Heart right ventricle (tissue), 16 donors: ENCODE measurements around the gene FBLN5. TPM values are rescaled to one million over a fixed set of nuclear protein-coding genes. Genes with fewer than 3 reads are reported as not detected.

Experiments used
- ATAC-seq, 8 donors: fragments of 200-7000 bp; cut with Tn5 transposase; one replicate each; pipeline ENCODE4 v1.9.1; 2020; ENCODE audit warnings: mild to moderate bottlenecking in 8 of 8, moderate library complexity in 8 of 8, moderate number of reproducible peaks in 1 of 8
- DNase-seq, 2 donors: peaks; one replicate each; pipeline ENCODE4 v3.0.0-alpha.2; 2020
- H3K27ac ChIP-seq, 10 donors: fragments of 200-600 bp; sonication (generic) in 2 of 10; one replicate each; pipeline versions ENCODE4 v1.5.0 to v1.8.0; 2020 to 2022; ENCODE audit warnings: mild to moderate bottlenecking in 3 of 10
- H3K27me3 ChIP-seq, 7 donors: fragments of 200-600 bp; one replicate each; pipeline ENCODE4 v1.8.0; 2021 to 2022; ENCODE audit warnings: mild to moderate bottlenecking in 2 of 7
- H3K36me3 ChIP-seq, 9 donors: fragments of 200-600 bp; sonication (generic) in 1 of 9; one replicate each; pipeline versions ENCODE4 v1.5.0 to v1.8.0; 2020 to 2022; ENCODE audit warnings: mild to moderate bottlenecking in 2 of 9
- H3K4me1 ChIP-seq, 9 donors: fragments of 200-600 bp; sonication (generic) in 1 of 9; one replicate each; pipeline versions ENCODE4 v1.5.0 to v1.8.0; 2020 to 2022; ENCODE audit warnings: mild to moderate bottlenecking in 4 of 9
- H3K4me3 ChIP-seq, 10 donors: fragments of 200-600 bp; sonication (generic) in 2 of 10; one replicate each; pipeline versions ENCODE4 v1.5.0 to v1.8.0; 2020 to 2022; ENCODE audit warnings: mild to moderate bottlenecking in 7 of 10, moderate library complexity in 2 of 10
- H3K9me3 ChIP-seq, 11 donors: fragments of 200-600 bp in 10 of 11; sonication (generic) in 2 of 11; one replicate each; pipeline versions ENCODE4 v1.5.0 to v1.8.0; 2013 to 2022; ENCODE audit warnings: mild to moderate bottlenecking in 2 of 11, control low read depth in 1 of 11, moderate library complexity in 1 of 11
- WGBS, 2 donors: extraction: QIAGEN DNeasy Blood & Tissue Kit; methylation state at CpG; one replicate each; pipeline ENCODE4 v1.1.7; 2013; ENCODE audit warnings: inconsistent platforms in 1 of 2; 5-methylcytosine and 5-hydroxymethylcytosine counted together
- intact Hi-C, 10 donors: fragments of 100-400 bp; cut with DNase I; formaldehyde crosslinking; loops; one replicate each; pipeline versions ENCODE4 v1.11.1 to v1.14.2; 2022
- polyA plus RNA-seq, 2 donors: library from polyadenylated mRNA; stranded (reverse); fragments of 200-250 nt; gene quantifications; one replicate each; pipeline ENCODE4 v1.2.3, GENCODE V29; 2013
- total RNA-seq, 10 donors: library from RNA; stranded (reverse); fragmentation: NEBNext Ultra II Directional in 3 of 10; extraction: Animal tissue kit (Norgen Biotek cat#: 25700) in 3 of 10; gene quantifications; one replicate each; pipeline versions ENCODE4 v1.2.1 to v1.2.4, GENCODE V29; 2021 to 2023
- TF ChIP-seq, protein P1 (sequence below), 9 donors: fragments of 200-600 bp; sonication (generic) in 2 of 9; IDR thresholded peaks; one replicate each; pipeline versions ENCODE4 v1.5.0 to v1.8.0; 2021 to 2022; ENCODE audit warnings: antibody characterized with exemption in 9 of 9, mild to moderate bottlenecking in 5 of 9, moderate library complexity in 1 of 9
- donor health status: Arrhythmogenic right ventricular cardiomyopathy.
- donor health status: ischemic (EF 13 %, LVEDD 7.1; RV severe dilation, severe dysfunction).
- donor health status: healthy with polysubstance abuse.
- donor health status: DM: no; HTN: yes; CAD: no.
- donor health status: DM: no; HTN: no; CAD: no.
- donor health status: ischemic (EF 25% LVEDD 6.9; RV normal size, moderate dysfunction).
- donor health status: ischemic (EF 25% LVEDD 5.7; RV mildly dilated, moderate dysfunction).
- donor health status: healthy.
- donor health status: DM: yes; HTN: yes; CAD: no.
- donor health status: Ischemic cardiomyopathy.
- donor health status: ischemic (EF 35%, LVEDD 5.7; RV mildly dilated, moderate dysfunction).
- donor health status: nonischemic (EF 11% LVEDD 7.7; RV severe dilation, severe dysfunction).
- donor health status: DM: yes; HTN: yes; CAD: no.
- donor health status: PGD.
- donor health status: ischemic (EF 29% LVEDD 5.4; RV normal size, mild dysfunction).
- donor health status: nonischemic (EF 23%, LVEDD 6.1; RV moderate dilation, normal function).

FBLN5 gene
- total and polyA plus RNA-seq, 12 donors, result 25.3 to 91.5 (median 41.7) TPM

DNA sequence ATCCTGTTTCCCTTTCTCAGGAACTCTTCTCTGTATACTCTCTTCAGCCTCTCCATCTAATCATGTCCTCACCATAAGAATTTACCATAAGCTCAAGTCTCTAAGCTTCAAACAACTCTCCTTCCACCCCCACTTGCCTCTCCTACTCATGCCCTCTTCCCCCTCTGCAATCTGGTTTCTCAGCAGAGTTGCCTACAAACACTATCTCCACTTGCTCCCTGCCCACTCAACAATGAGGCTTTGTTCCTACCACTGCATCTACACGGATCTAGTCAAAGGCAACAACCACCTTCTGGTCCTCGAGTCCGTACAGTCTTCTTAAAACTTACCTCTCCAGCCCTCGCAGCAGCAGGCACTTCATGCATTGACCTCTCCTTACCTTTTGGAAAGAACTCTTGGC, 17.2 kb upstream of the FBLN5 start:
- Histone ChIP-seq H3K4me1 (no peaks in the 10 kb centered on the region), H3K36me3 (peaks cover 0 to 35% (median 17%) of the 10 kb centered on the region in 9 donors), H3K27ac (no peak overlapping the region), H3K4me3 (no peak overlapping the region), H3K27me3 (peaks cover 0 to under 1% (median 0%) of the 10 kb centered on the region in 7 donors), H3K9me3 (no peaks in the 10 kb centered on the region)
- no peak for DNase-seq
- no peak for ATAC-seq
- TF ChIP-seq, protein P1, sequence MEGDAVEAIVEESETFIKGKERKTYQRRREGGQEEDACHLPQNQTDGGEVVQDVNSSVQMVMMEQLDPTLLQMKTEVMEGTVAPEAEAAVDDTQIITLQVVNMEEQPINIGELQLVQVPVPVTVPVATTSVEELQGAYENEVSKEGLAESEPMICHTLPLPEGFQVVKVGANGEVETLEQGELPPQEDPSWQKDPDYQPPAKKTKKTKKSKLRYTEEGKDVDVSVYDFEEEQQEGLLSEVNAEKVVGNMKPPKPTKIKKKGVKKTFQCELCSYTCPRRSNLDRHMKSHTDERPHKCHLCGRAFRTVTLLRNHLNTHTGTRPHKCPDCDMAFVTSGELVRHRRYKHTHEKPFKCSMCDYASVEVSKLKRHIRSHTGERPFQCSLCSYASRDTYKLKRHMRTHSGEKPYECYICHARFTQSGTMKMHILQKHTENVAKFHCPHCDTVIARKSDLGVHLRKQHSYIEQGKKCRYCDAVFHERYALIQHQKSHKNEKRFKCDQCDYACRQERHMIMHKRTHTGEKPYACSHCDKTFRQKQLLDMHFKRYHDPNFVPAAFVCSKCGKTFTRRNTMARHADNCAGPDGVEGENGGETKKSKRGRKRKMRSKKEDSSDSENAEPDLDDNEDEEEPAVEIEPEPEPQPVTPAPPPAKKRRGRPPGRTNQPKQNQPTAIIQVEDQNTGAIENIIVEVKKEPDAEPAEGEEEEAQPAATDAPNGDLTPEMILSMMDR (IDR thresholded peaks at IDR 0.05), result no peak
- intact Hi-C loops, result no loop called here
- WGBS, 2 donors, result 71 to 77% methylated on average over 4 of the region's 4 CpGs

DNA sequence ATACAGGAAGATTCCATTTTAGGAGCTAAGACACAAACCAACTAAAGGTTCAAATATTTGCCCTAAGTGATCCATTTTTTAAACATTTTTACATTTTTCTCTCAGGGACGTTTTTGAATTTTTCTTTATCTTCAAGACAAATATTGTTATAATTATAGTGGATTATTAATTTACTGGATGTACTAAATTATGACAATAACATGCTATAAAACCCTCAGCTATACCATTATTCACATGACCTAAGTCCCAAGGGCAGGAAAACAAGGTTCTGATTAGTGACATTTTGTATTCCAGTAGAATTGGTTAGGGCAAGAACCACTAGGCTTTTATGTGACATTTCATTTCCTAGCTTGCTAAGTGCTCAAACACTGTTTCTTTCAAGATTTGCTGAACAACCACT, 16.5 kb upstream of the FBLN5 start:
- ATAC-seq (no peak), DNase-seq (no peak)
- H3K4me3 ChIP-seq, result no peak overlapping the region
- WGBS, 2 donors, result 65 to 66% methylated on average over 1 of the region's 1 CpG
- peaks cover 0 to 4% (median 0%) of the 10 kb centered on the region in 7 donors for H3K27me3 ChIP-seq
- H3K9me3 ChIP-seq, result no peaks in the 10 kb centered on the region
- intact Hi-C loops, result no loop called here
- H3K4me1 ChIP-seq, result no peaks in the 10 kb centered on the region
- H3K36me3 ChIP-seq, result peaks cover 0 to 28% (median 15%) of the 10 kb centered on the region in 9 donors
- TF ChIP-seq, protein P1 (IDR thresholded peaks at IDR 0.05), result no peak
- no peak overlapping the region for H3K27ac ChIP-seq

DNA sequence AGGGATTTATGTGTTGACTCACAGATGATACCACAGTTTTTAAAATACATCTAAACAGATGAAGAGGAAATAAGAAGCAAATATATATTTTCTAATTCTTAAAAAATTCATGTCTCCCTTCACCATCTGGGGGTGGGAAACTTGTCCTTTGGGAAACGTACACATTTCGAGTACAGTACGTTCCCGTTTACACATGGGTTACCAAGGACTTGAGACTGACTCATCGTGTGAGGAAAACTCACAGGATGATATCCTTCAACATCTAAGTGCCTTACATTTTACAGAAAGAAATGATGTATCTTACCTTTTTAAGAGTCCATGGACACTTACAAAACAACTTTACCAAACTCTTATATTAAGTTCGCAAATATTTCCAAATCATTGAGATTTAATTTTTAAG, 16.0 kb upstream of the FBLN5 start:
- intact Hi-C loops, result no loop called here
- Histone ChIP-seq H3K27ac (no peak overlapping the region), H3K36me3 (peaks cover 0 to 22% (median 10%) of the 10 kb centered on the region in 9 donors), H3K9me3 (no peaks in the 10 kb centered on the region), H3K27me3 (peaks cover 0 to 4% (median 0%) of the 10 kb centered on the region in 7 donors), H3K4me3 (no peak overlapping the region), H3K4me1 (no peaks in the 10 kb centered on the region)
- peak in 2 of 8 donors; percentile 63 to 65 for ATAC-seq
- DNase-seq, result no peak
- 63 to 75% methylated on average over 6 of the region's 6 CpGs for WGBS, 2 donors
- TF ChIP-seq, protein P1 (IDR thresholded peaks at IDR 0.05), result no peak

DNA sequence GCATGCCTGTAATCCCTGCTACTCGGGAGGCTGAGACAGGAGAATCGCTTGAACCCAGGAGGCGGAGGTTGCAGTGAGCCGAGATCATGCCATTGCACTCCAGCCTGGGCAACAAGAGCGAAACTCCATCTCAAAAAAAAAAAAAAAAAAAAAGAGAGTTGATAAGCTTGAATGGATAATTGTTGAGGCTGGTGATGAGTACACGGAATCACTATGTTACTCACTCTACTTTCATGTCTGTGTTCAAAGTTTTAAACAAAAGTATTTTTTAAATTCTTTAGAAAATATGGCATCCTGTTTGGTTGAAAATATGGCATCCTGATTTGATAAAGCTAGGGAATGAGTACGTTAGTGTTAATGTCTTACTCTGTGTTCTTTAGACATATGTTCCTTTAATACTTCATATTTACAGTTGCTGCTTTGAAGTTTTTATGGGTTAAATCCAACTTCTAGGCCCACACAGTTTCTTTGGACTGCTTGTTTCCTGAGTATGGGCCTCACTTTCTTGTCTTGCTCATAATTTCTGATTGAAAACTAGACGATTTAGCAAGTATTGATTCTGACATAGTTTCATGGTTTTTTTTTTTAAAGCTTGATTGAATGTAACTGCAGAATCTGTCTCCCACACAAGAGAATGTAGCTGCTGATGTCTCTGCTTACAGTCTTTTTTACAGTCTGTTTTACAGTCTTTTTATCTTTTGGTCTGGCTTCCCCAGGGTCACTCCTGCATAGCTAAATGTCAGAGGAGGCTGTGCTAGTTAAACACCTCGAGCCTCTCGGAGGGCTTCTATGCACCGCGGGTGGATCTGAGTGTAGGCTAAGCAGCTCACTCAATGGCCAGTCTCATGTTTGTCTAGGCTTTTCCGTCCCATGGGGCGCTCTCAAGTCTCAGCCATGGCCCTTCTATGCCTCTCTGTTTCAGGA, 14.1 kb upstream of the FBLN5 start:
- intact Hi-C loops, result no loop called here
- Histone ChIP-seq H3K4me1 (no peaks in the 10 kb centered on the region), H3K4me3 (no peak overlapping the region), H3K27me3 (peaks cover 0 to 18% (median 0%) of the 10 kb centered on the region in 7 donors), H3K9me3 (no peaks in the 10 kb centered on the region), H3K36me3 (peaks cover 0 to 5% (median 0%) of the 10 kb centered on the region in 9 donors), H3K27ac (no peak overlapping the region)
- 70 to 75% methylated on average over 13 of the region's 14 CpGs for WGBS, 2 donors
- peak in 1 of 8 donors; percentile 29 for ATAC-seq
- no peak for DNase-seq
- TF ChIP-seq, protein P1 (IDR thresholded peaks at IDR 0.05), result no peak
